Ectodermal cell (in vitro differentiated cells): ENCODE results near the gene LNP1. TPM values are rescaled to one million over a fixed set of nuclear protein-coding genes. Genes with fewer than 3 reads are reported as not detected.
"Not testable (repeated sequence)": the region's sequence is repeated elsewhere in the genome, so short reads cannot be mapped to it uniquely, and the experiment has no call there.

ENCODE experiments used
- H3K27ac ChIP-seq: 2 replicates; pipeline ENCODE4 v1.7.0; 2013; ENCODE audit warnings: mild to moderate bottlenecking, low read depth, low read length; ENCODE audit not compliant: insufficient read depth, poor library complexity, severe bottlenecking
- H3K27me3 ChIP-seq: 2 replicates; pipeline ENCODE4 v1.7.0; 2013; ENCODE audit warnings: mild to moderate bottlenecking, low read length; ENCODE audit not compliant: insufficient read depth, control insufficient read depth, poor library complexity, severe bottlenecking
- H3K36me3 ChIP-seq: one replicate; pipeline ENCODE4 v1.7.0; 2013; ENCODE audit warnings: low read length; ENCODE audit not compliant: control insufficient read depth, insufficient read depth
- H3K4me1 ChIP-seq: one replicate; pipeline ENCODE4 v1.7.0; 2013; ENCODE audit warnings: low read length; ENCODE audit not compliant: control insufficient read depth, insufficient read depth
- H3K4me3 ChIP-seq: 2 replicates; pipeline ENCODE4 v1.7.0; 2013; ENCODE audit warnings: low read depth, low read length, control low read depth; ENCODE audit not compliant: insufficient read depth
- H3K9me3 ChIP-seq: 2 replicates; pipeline ENCODE4 v1.7.0; 2013; ENCODE audit warnings: mild to moderate bottlenecking, low read length, moderate library complexity; ENCODE audit not compliant: control insufficient read depth
- WGBS, 2 experiments: methylation state at CpG; one replicate each; pipeline ENCODE4 v1.1.7; 2013; ENCODE audit warnings: missing lambda C conversion rate in 2 of 2; 5-methylcytosine and 5-hydroxymethylcytosine counted together
- polyA plus RNA-seq, 4 experiments: library from polyadenylated mRNA; stranded (reverse); fragments of 50-300 nt; gene quantifications; one replicate each; pipeline ENCODE4 v1.2.3, GENCODE V29; 2013

LNP1 gene, protein sequence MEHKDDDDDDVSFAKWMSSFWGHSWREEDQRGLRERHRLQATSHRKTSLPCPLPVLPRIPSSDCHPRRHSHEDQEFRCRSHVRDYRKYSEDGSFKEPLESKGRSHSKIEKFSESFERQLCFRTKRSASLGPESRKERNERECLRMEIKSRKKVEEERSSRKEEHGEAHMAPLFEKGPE
- polyA plus RNA-seq (2013, experiment 1 of 4), result 13.4 TPM
- polyA plus RNA-seq (2013, experiment 2 of 4), result 11.6 TPM
- 11.9 TPM for polyA plus RNA-seq (2013, experiment 3 of 4)
- 11.4 TPM for polyA plus RNA-seq (2013, experiment 4 of 4)

DNA sequence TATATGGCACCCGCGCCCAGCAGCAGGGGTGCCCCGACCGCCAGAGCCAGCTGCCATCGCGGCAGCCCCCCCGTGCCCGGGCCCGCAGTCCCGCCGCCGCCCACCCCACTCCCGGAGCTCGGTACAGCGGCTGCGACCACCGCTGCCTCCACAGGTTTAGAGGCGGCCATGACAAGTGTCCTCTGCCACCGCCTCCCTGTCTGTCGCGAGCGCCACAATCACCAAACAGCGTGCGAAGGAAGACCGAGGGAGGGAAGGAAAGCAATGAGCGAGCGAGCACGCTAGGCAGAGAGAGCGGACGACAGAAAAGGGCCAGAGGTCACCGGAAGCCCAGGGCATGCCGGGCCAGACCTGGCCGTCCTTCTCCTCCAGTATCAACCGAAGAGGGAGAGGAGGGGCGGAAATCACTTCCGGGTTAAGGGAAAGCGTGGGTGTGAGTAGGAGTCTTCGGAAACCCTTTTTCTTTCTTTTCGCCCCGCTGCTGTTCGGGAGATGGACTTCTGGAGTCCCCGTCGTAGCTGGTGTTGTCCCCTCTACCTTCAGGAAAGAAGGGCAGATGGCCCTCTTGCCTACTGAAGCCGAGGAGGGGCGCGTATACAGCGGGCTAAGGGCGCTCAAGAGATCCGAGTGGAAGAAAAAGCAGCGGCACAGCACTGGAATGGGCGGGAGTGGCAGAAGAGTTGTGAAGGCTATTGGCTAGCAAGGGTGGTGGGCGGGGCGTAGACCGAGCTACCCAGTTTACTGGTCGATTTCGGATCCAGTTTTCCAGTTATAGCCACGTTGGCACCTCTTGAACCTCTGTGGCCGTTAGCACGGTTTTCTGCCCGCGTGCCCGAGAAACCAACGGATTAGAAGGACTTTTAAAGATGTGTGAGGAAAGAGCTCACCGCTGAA lies at the start of gene LNP1, which contains the start of gene TOMM70:
Gene LNP1, plus strand, starts transcription at position 760 of the 894 bp plus-strand sequence. CDS start 28,191 bp downstream, outside the sequence.
Gene TOMM70, minus strand, starts transcription at position 310 of the 894 bp plus-strand sequence. Its CDS starts 140 bp downstream, at position 170.
- H3K27me3 ChIP-seq, result no peaks in the 10 kb centered on the region
- H3K36me3 ChIP-seq, result no peaks in the 10 kb centered on the region
- H3K4me3 ChIP-seq, result peak within 1 kb of the TSS; percentile 87
- H3K27ac ChIP-seq, result peak within 1 kb of the TSS; percentile 92
- 0% methylated on average over 64 of the region's 64 CpGs for WGBS, 2 experiments
- H3K9me3 ChIP-seq, result no peaks in the 10 kb centered on the region
- H3K4me1 ChIP-seq, result peaks cover 12% of the 10 kb centered on the region

DNA sequence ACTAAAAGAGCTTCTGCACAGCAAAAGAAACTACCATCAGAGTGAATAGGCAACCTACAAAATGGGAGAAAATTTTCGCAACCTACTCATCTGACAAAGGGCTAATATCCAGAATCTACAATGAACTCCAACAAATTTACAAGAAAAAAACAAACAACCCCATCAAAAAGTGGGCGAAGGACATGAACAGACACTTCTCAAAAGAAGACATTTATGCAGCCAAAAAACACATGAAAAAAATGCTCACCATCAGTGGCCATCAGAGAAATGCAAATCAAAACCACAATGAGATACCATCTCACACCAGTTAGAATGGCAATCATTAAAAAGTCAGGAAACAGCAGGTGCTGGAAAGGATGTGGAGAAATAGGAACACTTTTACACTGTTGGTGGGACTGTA lies 49.6 kb upstream of the LNP1 start:
- WGBS, 2 experiments, result 83% methylated on average over 2 of the region's 2 CpGs; no CpG with 5 or more reads in 1 of the 2 experiments
- H3K9me3 ChIP-seq, H3K36me3 ChIP-seq, H3K27me3 ChIP-seq, H3K27ac ChIP-seq, H3K4me3 ChIP-seq, H3K4me1 ChIP-seq: not testable (repeated sequence)

DNA sequence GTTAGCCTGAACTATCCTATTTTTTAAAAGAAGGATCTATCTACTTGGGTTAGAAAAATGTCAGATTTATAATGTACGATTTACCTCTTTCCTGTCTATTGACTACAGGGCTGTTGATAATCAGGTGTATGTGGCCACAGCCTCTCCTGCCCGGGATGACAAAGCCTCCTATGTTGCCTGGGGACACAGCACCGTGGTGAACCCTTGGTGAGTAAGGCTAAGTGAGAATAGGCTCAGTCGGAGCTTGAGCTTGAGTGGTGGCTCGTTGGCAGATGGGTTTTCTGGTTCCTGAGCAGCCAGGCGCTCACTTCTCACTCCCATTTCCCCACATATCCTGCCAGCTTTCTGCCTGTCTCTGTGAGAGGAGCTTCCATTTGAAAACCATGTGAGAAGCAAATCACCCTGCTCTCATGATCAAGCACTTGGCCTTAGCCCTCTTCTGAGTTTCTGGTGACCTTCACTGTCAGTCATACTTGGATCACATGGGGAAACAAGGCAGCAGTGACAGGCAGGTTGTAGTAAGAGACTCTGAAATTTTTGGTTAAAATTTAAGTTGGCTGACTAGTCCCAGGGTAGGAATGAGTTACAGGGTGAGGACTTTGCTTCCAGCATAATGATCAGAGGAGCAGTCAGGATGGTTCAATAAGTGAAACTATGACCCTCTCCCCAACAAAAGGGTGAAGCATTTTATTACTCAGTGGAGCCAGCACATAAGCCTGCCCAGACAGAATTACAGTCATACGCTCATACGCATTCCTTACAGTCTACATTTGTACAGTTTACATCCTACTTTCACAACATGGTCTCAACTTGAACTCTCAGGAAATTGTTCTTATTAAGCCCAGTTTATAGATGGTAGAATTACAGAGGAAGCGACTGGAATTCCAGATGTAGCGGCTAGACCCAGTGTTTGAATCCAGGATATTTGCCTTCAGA lies 48.8 kb upstream of the LNP1 start:
- peaks cover 4% of the 10 kb centered on the region for H3K36me3 ChIP-seq
- no peak overlapping the region for H3K27ac ChIP-seq

DNA sequence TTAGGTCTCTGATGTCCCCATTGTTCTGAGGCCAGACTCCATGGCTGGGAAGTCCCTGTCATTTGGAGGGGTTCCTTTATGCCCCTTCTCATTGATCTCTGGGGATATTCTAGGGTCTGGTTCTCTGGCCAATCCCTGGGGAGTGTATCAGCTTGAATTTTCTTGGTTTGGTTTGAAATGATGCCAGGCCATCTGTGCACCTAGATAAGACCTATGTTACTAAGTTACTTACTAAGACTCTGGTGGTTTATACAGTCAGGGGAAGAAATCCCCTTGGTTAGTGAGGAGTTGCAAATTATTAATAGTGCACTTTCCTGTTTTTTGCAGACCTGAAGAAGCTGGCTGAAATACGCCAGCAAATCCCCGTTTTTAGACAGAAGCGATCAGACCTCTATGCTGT lies 46.5 kb upstream of the LNP1 start:
- Histone ChIP-seq H3K36me3 (peaks cover 4% of the 10 kb centered on the region), H3K4me3 (no peak overlapping the region), H3K4me1 (no peaks in the 10 kb centered on the region), H3K27me3 (no peaks in the 10 kb centered on the region), H3K27ac (no peak overlapping the region), H3K9me3 (no peaks in the 10 kb centered on the region)
- WGBS, 2 experiments, result 83 to 98% methylated on average over 3 of the region's 3 CpGs

More for the DNA sequence above, 48.8 kb upstream of the LNP1 start:
- Histone ChIP-seq H3K27me3 (no peaks in the 10 kb centered on the region), H3K9me3 (no peaks in the 10 kb centered on the region), H3K4me1 (no peaks in the 10 kb centered on the region), H3K4me3 (no peak overlapping the region)
- 93 to 97% methylated on average over 10 of the region's 10 CpGs for WGBS, 2 experiments

DNA sequence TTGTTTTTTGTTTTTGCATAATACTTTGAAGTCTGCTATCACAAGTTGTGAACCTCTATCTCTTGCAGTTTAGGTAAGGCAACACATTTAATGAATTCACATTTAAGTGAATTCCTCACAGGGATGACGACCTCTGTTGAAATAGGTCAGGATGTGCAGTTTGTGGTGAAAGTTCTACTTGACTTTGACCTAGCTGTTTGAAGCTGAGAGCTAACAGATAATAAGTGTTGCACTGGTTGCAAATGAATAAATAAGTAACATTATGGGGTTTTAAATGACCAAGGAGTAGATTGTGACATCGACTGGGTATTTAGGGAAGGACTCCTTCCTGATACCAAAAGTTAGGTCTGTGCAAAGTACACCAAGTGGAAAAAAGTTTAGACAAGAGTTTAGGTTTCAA lies 42.9 kb upstream of the LNP1 start:
- H3K27ac ChIP-seq, result no peak overlapping the region
- no peak overlapping the region for H3K4me3 ChIP-seq
- H3K27me3 ChIP-seq, result no peaks in the 10 kb centered on the region
- H3K9me3 ChIP-seq, result no peaks in the 10 kb centered on the region
- 93 to 98% methylated on average over 2 of the region's 2 CpGs for WGBS, 2 experiments
- H3K4me1 ChIP-seq, result no peaks in the 10 kb centered on the region
- peaks cover 17% of the 10 kb centered on the region for H3K36me3 ChIP-seq

DNA sequence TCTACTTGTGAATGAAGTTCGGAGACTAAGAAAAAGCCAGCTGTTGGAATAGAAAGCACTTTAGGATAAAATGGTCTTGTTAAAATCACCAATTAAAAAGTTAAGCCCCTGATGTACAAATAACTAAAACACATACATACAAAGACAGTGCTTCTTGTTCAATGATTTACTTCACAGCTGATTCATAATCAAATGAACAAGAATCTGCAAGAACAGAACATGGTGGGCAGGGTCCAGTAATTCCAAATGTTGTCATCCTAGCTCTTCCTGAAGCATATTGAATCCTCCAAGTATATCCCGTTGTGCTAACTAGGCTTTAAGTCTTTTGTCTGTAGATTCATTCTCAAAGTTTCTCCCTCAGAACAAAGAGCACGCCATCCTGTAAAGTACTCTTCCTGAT lies 42.3 kb upstream of the LNP1 start:
- 92 to 93% methylated on average over 2 to 3 of the region's 3 CpGs for WGBS, 2 experiments
- H3K36me3 ChIP-seq, result peaks cover 17% of the 10 kb centered on the region
- no peak overlapping the region for H3K27ac ChIP-seq
- no peaks in the 10 kb centered on the region for H3K27me3 ChIP-seq
- H3K4me1 ChIP-seq, result no peaks in the 10 kb centered on the region
- H3K4me3 ChIP-seq, result no peak overlapping the region
- H3K9me3 ChIP-seq, result no peaks in the 10 kb centered on the region

DNA sequence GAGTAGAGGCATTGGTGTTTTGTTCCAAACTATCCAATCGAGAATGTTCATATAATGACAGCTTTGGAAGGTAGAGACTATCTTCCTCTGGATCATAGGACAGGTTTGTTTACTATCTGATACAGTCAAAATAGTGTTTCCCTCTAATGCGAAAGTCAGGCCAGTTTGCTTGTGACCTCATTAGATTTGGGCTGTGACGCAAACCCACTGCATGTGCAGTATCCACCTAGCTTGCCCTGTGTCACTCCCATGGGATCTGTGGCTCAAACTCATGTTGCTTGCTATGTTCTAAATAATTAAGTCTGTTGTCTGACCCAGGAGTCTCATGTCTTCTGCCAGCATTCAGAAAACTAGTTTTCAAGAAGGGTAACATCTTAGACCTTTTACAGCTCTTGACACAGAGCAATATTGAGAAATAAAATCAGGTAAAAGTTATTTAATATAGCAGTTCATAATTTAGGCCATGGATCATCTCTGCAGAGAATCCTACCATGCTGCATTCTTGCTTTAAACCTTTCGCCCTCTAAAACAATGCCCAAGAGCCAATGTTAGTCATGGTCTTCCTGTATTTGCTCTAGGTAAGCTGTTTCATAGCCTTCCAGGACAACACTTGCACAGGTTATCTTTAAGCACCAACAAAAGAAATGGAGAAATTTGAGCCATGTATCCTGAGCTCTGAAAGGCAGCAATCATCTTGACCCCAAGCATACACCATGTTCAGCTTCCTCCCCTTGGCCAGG lies 40.4 kb upstream of the LNP1 start:
- WGBS, 2 experiments, result 93 to 95% methylated on average over 4 of the region's 4 CpGs
- Histone ChIP-seq H3K36me3 (peaks cover 14% of the 10 kb centered on the region), H3K27me3 (no peaks in the 10 kb centered on the region), H3K4me3 (no peak overlapping the region), H3K27ac (no peak overlapping the region), H3K4me1 (no peaks in the 10 kb centered on the region), H3K9me3 (no peaks in the 10 kb centered on the region)

DNA sequence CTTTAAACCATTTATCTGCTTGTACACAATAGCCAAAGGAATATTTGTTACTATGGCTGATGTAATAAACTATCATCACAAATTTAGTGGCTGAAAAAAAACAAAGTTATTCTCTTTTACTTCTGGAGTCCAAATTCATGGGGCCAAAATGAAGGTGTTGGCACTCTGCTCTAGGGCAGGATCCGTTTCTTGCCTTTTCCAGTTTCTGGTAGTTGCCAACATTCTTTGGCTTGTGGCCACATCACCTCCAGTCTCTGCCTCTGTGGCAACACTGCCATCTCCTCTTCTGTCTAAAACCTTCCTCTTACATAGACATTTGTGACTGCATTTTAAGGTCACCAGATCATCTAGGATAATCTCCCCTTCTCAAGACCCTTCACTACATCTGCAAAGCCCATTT lies 39.4 kb upstream of the LNP1 start:
- 94 to 98% methylated on average over 1 of the region's 1 CpG for WGBS, 2 experiments
- H3K9me3 ChIP-seq, result no peaks in the 10 kb centered on the region
- no peaks in the 10 kb centered on the region for H3K27me3 ChIP-seq
- no peak overlapping the region for H3K4me3 ChIP-seq
- no peak overlapping the region for H3K27ac ChIP-seq
- peaks cover 18% of the 10 kb centered on the region for H3K36me3 ChIP-seq
- no peaks in the 10 kb centered on the region for H3K4me1 ChIP-seq

DNA sequence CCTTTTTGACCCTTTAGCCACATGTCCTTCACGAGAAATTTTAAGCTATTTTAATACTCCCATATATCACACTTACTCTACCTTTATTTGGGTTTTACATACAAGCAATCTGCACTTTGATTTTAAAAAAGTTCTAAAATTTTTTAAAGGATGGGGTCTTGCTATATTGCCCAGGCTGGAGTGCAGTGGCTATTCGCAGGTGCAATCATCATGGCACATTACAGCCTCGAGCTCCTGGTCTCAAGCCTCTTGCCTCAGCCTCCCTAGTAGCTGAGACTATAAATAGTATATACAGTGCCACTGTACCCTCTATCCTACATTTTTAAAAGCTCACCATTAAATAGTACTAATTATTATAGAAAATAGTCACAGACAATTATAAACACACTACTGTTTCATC lies 36.9 kb upstream of the LNP1 start:
- 95% methylated on average over 3 of the region's 3 CpGs for WGBS, 2 experiments
- Histone ChIP-seq H3K36me3 (peaks cover 21% of the 10 kb centered on the region), H3K27me3 (no peaks in the 10 kb centered on the region), H3K4me1 (no peaks in the 10 kb centered on the region), H3K4me3 (no peak overlapping the region), H3K9me3 (no peaks in the 10 kb centered on the region), H3K27ac (no peak overlapping the region)
